ENCODE measurements around the gene CNST.
A peak's percentile ranks its signal among the peaks of the same experiment; 100 is the strongest.

CNST gene

GRCh38 chr1:246699095-246699735 lies 133.0 kb downstream of the CNST start:
- ChIA-PET POLR2A (no interaction called here), CTCF (interaction anchor here (1.1 to 1.2 kb wide), 2 partner anchors 14 to 201 kb away, joined by 3 to 4 read pairs; no protein-coding TSS in a partner anchor)
- peak; percentile 90 for DNase-seq (ENCODE audit: extremely low spot score)
- TF ChIP-seq, protein P1, sequence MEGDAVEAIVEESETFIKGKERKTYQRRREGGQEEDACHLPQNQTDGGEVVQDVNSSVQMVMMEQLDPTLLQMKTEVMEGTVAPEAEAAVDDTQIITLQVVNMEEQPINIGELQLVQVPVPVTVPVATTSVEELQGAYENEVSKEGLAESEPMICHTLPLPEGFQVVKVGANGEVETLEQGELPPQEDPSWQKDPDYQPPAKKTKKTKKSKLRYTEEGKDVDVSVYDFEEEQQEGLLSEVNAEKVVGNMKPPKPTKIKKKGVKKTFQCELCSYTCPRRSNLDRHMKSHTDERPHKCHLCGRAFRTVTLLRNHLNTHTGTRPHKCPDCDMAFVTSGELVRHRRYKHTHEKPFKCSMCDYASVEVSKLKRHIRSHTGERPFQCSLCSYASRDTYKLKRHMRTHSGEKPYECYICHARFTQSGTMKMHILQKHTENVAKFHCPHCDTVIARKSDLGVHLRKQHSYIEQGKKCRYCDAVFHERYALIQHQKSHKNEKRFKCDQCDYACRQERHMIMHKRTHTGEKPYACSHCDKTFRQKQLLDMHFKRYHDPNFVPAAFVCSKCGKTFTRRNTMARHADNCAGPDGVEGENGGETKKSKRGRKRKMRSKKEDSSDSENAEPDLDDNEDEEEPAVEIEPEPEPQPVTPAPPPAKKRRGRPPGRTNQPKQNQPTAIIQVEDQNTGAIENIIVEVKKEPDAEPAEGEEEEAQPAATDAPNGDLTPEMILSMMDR (IDR thresholded peaks at IDR 0.05; ENCODE audit: control extremely low read depth, extremely low read depth, low read depth, missing control alignments) = peak; percentile 75

- CTCF ChIA-PET = interaction anchor here (1.1 to 2.6 kb wide), 3 partner anchors 10 to 50 kb away, joined by 3 to 9 read pairs (median 3); no protein-coding TSS in a partner anchor
- TF ChIP-seq, protein P1 (IDR thresholded peaks at IDR 0.05; ENCODE audit: control extremely low read depth, extremely low read depth, low read depth, missing control alignments) = no peak
- no peak for DNase-seq (ENCODE audit: extremely low spot score)
- POLR2A ChIA-PET = no interaction called here
Observed at GRCh38 chr1:246703581-246703980, 137.3 kb downstream of the CNST start.

DNA sequence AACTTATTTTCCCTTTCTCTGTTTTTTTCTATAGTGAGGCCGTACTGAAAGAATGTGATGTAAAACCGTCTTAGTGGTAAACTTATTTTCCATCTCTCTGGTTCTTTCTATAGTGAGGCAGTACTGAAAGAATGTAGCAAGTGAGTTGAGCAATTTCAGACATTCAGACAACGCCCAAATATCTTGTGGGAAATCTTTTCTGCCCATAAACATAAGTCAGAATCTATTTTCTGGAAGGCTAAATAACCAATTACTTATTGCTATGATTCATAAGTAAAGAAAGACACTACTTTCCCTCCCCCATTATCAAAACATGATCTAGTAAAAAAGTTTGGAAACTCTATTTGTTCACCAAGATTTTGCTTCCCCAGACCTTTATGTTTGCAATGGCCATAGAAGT lies 139.1 kb downstream of the CNST start:
- TF ChIP-seq, protein P1 (IDR thresholded peaks at IDR 0.05; ENCODE audit: control extremely low read depth, extremely low read depth, low read depth, missing control alignments) = no peak
- POLR2A ChIA-PET = no interaction called here
- no peak for DNase-seq (ENCODE audit: extremely low spot score)
- CTCF ChIA-PET = interaction anchor here (1.4 to 2.6 kb wide), 2 partner anchors 16 to 208 kb away, joined by 4 to 9 read pairs; no protein-coding TSS in a partner anchor

- TF ChIP-seq, protein P1 (IDR thresholded peaks at IDR 0.05; ENCODE audit: control extremely low read depth, extremely low read depth, low read depth, missing control alignments) = no peak
- ChIA-PET CTCF (interaction anchor here (1.0 to 3.8 kb wide), 3 partner anchors 12 to 46 kb away, joined by 3 to 27 read pairs (median 4); no protein-coding TSS in a partner anchor), POLR2A (no interaction called here)
- no peak for DNase-seq (ENCODE audit: extremely low spot score)
Observed at GRCh38 chr1:246708166-246708565, 141.9 kb downstream of the CNST start.

DNA sequence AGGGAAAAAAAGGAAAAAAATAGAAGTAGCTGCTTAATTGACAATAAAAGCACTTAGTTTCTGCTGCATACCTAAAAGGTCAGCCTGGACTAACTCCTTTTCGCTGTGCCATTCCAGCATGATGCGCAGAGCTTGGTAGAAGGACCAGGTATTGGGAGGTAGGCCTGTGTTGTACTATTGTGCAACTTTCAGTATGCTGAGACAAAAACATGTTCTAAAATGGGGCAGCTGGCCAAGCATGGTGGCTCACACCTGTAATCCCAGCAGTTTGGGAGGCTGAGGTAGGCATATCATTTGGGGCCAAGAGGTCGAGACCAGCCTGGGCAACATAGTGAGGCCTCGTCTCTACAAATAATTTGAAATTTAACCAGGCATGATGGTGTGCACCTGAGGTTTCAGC lies 142.9 kb downstream of the CNST start:
- POLR2A ChIA-PET = no interaction called here
- TF ChIP-seq, protein P1 (IDR thresholded peaks at IDR 0.05; ENCODE audit: control extremely low read depth, extremely low read depth, low read depth, missing control alignments) = no peak
- no peak for DNase-seq (ENCODE audit: extremely low spot score)
- CTCF ChIA-PET = interaction anchor here (0.9 to 3.8 kb wide), 5 partner anchors 8 to 20 kb away, joined by 3 to 27 read pairs (median 4); no protein-coding TSS in a partner anchor

DNA sequence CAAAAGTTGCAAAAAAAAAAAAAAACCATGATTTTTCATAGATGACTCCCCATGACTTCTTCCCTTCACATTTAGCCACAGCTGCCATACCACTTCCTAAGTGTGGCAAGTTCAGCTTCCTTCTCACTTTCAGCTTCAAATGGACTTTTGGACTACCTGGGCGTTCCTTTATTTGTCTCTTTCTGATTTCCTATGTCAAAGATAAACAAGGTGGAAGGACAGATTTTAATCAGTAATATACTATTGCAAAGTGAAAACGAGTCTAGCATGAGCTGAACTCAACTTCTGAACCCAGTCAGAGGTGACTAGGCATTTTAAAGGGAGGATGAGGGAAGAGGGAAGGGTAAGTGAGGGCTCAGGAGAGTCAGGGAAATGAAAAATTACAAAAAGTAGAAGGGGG lies 143.6 kb downstream of the CNST start:
- TF ChIP-seq, protein P1 (IDR thresholded peaks at IDR 0.05; ENCODE audit: control extremely low read depth, extremely low read depth, low read depth, missing control alignments) = no peak
- no peak for DNase-seq (ENCODE audit: extremely low spot score)
- CTCF ChIA-PET = interaction anchor here (0.9 to 3.8 kb wide), 4 partner anchors 9 to 20 kb away, joined by 3 to 27 read pairs (median 5); no protein-coding TSS in a partner anchor
- POLR2A ChIA-PET = no interaction called here

Measured in GM10248 (cell line).